Fibroblast of skin of left biceps (primary cell): Measurements from ENCODE around the gene GAPDH.
"Not testable (repeated sequence)": the region's sequence is repeated elsewhere in the genome, so short reads cannot be mapped to it uniquely, and the experiment has no call there.

Experiments used
- DNase-seq, 2 experiments: peaks; one replicate each; pipeline ENCODE4 v3.0.0-alpha.2; 2013; ENCODE audit warnings: low read depth in 2 of 2

GAPDH gene

DNA sequence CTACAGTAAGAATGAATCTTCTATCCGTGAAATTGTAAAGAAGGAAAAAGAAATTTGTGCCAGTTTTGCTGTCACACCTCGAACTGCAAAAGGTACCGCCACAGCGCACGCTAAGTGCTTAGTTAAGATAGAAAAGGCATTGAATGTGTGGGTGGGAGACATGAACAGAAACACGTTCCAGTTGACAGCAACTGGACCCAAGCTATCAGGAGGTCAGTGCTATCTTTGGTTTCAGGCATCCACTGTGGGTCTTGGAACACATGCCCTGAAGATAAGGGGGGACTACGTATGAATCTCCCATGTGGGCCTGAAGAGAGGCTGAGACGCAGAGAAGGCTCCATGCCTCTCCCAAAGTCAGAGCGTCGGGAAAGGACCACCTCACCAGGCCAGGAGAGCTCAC lies 11.7 kb downstream of the GAPDH start:
- no peak for DNase-seq

DNA sequence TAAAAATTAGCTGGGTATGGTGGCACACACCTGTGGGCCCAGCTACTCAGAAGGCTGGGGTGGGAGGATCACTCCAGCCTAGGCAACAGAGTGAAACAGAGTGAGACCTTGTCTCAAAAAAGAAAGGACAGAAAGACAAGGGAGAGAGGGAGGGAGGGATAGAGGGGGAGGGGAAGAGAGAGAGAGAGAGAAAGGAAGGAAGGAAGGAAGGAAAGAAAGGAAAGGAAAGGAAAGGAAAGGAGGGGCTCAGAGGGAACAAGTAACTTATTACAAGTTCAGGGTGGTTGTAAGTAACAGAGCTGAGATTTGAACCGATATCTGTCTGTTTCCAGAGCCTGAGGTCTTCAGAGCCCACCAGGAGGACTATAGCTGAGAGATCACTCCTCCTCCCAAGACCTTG lies 13.2 kb downstream of the GAPDH start:
- no peak for DNase-seq

DNA sequence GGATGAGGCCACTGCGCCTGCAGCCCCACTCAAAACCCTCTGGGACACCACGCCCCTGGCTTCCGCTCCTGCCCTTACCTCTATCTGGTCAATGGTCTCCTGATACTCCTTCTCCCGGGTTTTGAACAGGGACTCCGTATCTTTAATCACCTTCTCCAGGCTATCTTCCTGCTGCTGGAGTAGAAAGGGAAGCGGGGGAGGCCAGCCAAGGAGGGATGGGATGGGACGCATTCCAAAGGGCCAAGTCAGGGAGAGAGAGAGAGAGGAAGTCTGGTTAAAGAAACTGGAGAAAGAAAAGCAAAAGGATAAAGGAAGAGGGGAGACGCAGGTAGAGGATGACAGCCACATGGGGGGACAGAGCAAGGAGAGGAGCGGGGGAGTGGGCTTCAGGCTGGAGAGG lies 13.7 kb downstream of the GAPDH start:
- DNase-seq: peak in 1 of 2 experiments; percentile 61

DNA sequence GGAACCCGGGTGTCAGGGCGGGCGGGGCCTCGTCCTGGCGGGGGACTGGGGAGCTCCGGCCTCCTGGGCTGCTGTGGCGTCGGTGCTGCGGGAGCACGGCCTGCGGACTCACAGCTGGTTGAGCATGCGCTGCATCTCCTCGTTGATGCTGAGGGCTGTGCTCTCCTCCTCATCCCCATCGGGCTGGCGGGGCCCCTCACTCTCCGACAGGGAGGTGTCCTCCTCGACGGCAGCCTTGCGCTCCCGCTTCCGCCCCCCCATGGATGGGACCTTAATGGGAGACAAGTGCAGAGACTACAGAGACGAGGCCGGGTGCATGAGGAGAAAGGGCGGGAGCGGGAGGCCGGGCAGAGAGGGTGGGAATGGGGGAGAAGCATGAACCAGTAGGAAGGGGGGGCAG lies 14.2 kb downstream of the GAPDH start:
- no peak for DNase-seq

DNA sequence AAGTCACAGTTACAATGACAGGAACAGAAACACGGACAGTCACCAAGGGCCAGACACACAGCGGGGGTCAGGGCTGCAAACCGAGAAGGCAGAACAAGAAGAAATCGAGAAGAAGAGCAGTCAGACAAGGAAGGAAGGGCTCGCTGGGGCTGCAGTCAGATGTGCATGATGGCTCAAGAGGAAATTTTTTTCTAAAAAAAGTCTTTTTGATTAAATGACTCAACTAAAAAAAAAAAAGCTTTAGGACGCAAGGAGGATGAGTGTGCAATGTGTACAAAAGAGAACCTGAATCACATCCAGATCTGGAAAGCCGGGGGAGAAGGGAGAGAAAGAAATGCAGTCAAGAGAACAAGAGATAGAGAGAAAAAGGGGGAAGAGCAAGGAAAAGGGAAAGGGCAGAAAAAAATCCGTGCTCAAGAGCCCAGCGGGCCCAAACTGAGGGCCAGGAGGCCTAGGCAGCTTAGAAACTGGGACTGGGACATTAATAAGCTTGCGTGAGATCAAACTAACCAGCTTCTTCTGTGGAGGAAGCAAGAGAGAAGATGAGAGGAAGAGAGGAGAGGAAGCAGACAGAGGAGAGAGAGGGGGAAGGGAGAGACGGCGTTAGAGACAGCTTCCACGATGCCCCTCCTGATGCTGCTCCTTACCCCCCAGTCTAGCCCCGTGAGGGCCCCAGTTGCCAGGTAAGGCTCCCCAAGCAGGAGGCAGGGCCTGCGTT lies 14.8 kb downstream of the GAPDH start:
- peak; percentile 64 for DNase-seq

DNA sequence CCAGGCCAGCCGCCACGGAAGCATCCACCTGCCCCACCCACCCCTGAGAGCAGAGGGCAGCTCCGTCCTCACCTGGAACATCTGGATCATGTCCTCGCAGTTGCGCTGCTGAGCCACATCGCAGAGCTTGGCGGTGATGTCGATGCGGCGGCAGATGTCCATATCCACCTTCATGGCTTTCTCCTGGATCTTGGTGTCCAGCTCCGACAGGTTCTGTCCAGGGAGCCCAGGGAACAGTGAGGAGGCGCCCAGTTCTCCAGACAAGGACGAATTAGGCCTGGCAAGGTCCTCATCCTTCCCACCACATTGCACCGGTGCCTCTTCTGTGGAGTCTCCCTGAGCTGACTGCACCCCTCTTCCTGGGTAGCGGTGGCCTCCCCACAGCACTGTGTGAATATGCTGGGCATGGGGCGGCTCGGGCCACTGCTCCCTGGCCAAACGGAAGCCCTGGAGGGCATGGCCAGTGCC lies 15.4 kb downstream of the GAPDH start:
- no peak for DNase-seq

DNA sequence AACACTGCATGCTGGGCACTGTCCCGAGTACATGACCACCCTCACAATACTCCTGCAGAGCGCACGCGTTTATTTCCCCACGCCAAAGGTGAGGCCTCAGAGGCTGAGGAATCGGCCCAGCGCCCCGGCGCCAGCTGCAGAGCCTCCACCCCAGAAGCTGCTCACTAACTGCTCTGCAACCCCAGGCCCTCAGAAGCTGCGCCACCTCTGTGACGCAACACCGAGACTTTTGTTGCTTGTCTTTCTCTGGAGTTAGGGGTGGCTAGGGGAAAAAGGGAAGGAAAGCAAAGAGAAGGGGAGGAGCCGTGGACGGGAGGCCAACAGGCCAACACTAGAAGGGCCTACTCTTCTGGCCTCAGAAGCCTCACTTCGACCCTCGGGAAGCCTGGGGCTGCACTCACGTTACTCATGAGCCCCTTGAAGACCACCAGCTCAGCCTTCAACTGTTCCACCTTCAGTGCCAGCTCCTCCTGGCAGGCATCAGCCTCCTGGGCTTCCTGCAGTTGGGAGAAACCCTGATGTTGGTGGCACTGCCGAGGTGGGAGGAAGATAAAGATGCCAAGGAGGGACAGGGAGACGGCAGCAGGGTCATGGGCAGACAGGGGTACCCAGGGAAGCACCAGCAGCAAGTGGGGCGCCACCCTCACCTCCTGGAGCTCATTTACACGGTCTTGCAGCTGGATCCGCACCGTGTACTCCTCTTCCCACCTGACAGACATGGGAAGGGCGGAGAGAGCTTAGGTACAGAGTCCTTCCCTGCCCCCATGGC lies 16.2 kb downstream of the GAPDH start:
- DNase-seq: no peak

DNA sequence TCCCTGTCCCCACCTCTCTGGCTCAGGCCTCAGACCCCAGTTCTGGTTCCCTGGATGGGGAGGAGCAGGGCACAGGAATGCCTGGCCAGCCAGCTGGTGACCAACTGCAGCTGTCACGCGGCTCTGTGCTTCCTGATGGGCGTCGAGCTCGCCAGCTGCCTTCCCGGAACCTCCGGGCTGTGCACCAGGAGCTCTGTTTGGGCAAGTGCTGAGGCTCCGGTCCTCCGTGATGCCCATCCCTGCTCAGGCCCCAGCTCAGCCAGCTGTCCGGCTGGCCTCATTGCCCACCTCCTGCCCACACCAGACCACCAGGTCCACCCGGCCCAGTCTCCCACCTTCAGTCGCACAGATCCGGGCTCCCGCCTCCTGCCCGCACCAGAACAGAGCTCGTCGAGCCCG lies 16.7 kb downstream of the GAPDH start:
- no peak for DNase-seq

DNA sequence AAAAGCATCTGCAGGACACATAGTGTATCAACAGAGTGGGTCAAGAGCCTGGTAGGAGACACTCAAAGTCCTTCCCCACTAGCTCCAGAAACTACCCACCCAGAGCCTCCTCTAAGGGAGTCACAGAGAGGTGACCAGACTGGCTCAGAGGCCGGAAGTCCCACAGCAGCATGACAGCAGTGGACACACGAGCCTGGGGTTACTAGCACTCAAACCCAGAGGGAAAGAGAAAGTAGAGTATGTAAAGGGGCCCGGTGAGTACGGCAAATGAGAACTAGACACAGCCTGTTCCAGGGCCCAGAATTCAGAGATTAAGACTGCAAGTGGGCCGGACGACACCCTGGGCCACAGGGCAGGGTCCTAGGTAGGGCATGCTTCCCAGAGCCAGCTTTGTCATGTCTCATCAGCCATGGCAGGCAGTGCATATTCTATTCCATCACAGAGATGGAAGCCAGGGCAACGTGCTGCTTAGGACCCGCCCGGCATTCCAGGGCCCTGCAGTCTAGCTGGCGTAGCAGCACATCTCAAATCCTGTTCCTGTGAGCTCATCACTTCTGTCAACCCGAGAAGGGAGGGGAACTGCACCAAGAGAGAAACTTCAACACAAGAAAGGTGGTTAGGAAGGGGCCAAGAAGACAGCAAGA lies 17.3 kb downstream of the GAPDH start:
- DNase-seq: no peak

DNA sequence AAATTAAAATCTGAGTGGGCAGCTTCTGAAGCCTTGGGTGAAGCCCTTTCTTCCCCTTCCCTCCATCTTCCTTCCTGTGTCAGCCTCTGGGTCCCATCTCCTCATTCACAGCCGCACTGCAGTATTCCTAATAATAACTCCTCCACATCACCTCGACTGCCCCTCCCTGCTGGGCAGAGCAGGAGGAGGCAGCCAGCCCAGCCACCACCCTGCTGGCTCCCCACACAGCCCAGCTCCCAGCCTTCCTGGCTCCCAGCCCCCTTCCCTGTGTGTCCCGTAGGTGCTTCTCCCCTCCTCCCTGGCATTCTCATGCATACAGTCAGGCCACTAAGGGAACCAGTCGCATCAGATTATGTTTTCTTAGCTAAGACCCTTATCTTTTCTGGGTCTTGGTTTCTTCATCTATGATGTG lies 17.8 kb downstream of the GAPDH start:
- DNase-seq: no peak

DNA sequence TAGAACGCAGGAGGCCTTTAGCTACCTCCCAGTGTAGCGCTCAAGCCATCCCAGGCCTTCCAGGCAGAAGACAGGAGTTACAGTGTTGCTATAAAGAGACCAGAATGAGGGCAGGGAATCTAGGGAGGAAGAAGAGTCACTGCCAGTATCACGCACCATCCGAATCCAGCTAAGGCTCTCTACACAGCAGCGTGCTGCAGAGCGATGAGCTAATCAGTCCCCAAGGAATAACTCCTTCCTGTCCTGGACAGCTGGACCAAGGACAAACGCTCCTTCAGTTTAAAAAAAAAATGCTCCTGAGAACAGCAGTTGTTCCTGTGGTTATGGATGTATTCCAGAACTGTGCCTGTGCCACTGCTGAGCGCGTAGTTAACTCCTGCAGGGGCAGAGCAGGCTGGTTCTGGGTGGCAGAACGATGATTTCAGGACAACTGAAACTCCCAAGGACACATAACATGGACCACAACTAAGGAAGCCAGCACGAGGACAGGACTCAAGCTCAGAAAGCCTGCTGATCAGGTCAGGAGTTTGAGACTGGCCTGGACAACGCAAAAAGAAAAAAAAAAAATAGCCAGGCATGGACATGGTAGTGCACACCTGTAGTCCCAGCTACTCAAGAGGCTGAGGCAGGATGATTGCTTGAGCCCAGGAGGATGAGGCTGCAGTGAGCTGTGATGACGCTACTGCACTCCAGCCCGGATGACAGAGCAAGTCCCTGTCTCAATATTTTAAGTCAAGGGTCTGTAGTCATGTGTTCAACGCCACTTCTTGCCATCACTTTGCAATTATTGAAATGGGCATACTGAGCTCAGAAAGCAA lies 18.9 kb downstream of the GAPDH start:
- no peak for DNase-seq

DNA sequence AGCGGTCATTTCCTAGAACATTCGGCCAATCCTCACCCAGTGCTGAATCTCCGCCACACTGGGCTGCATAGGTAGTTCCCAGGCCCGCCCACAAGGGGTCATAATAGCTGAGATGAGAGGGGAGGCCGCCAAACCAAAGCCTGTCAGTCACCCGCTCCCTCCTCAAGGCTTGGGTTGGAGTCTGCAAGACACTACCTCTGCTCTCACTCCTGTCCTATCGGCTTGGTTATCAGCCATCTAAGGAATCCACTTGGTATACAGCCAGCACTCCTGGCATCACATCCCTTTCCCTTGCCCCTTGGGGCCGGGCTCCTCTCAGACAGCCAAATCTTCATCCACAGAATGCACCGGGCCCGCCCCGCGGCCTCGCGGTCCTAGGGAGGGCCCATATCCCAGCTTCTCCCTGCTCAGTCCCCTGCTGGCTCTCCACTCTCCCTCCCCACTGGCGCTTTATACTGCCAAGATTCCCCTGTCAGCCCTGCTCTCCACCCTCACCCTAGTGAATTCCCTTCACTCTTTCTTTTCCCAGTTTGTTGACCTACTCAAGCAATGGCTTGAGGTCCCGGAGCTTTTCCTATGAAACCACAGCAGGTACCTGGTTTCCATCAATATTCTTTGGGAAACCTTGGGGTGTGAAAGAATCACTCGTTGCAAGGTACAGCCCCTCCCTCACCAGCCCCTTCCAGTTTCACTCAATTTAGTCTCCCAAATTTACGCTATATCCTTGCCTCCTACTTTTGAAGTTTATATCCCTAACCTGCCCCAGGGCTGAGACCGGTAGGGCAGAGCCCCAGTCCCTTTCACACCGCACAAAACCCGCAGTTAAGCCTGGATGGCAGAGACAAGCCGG lies 20.1 kb downstream of the GAPDH start:
- DNase-seq: no peak

DNA sequence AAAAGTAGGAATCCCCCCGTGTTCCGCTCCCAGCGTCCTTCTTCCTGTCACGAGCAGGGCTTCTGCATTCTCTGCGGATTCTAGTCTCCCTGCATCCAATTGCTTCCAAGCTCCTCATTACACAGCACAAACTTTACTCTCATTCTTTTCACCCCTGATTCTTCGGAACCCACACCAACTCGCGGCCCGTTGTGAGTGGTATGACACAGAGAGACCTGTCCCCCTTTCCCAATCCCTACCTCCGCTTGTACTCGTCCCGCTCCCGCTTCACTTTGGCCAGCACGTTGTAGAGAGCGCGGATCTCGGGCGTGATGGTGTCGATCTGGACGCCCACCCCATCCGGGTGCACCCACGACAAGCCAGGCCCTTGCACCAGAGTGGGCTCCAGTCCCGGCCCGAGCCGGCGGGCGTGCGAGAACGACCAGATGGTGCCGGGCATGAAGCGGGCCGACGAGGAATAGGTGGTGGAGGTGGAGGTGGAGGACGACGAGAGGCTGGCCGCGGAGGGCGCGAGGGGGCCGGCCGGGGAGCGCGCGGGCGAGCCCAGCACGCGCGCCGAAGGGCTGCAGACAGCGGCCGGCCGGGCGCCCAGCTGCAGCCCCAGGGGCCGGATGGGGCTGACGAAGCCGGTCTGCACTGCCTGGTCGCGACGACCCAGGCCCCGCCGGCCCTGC lies 20.8 kb downstream of the GAPDH start:
- no peak for DNase-seq

DNA sequence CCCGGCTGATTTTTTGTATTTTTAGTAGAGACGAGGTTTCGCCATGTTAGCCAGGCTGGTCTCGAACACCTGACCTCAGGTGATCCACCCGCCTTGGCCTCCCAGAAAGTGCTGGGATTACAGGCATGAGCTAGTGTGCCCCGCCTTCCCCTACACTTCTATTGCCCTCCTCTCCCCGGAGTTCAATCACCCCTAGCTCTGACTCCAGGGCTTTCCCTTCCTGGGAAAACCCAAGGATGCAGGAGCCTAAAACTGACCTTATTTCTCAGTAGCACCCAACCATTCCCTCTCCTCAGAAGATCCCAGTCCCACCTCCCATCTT lies 22.1 kb downstream of the GAPDH start:
- not testable (repeated sequence) for DNase-seq

DNA sequence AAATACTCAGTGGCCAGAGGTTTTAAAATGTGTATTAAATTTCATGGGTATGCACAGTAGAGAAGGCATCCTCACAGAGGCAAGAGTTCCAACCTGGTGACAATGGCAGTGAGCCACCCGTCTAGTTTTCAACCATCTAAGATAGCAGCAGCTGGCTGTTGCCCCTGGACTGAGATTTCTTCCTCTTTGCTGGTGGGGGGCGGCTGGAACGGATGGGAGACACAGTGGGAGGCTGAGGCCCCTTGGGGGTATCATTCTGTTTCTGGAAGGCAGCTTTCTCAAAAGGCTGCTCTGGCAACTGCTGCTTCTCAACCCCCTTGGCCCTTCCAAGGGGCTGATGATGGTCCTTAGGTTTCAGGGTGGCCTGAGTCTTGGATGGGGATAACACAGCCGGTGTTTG lies 22.5 kb downstream of the GAPDH start:
- no peak for DNase-seq

DNA sequence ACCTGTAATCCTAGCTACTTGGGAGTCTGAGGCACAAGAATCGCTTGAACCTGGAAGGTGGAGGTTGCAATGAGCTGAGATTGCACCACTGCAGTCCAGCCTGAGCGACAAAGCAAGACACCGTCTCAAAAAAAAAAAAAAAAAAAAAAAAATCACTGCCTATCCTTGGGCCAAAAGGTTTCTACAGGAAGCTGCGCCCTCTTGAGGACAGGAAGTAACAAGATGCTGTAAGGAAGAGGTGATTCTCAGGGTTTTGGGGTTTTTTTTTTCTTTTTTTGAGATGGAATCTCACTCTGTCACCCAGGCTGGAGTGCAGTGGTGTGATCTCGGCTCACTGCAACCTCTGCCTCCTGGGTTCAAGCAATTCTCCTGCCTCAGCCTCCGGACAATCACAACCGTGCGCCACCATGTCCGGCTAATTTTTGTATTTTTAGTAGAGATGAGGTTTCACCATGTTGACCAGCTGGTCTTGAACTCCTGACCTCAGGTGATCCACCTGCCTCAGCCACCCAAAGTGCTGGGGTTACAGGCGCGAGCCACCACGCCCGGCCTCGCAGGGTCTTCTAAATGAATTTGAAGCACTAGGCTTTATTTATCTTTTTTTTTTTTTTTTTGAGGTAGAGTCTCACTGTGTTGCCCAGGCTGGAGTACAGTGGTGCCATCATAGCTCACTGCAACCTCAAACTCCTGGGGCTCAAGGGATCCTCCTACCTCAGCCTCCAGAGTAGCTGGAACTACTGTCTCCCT lies 23.9 kb downstream of the GAPDH start:
- not testable (repeated sequence) for DNase-seq

DNA sequence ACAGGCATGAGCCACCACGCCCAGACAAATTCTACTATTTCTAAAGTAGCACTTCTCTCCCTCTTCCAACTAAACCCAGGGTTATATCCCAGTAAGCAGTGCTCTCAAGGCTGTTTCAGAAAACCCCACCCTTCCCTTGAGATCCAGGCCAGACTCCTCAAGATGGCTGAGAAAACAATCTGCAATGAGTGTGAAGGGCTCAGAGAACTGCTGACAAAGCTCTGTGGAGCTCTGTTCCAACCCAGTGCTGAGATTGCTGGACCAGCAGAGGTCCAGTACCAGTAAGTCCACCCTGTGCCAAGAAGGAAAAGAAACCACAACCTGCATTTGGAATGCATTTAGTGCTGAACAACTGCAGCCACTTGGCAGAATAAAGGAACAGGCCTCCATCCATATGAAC lies 25.2 kb downstream of the GAPDH start:
- no peak for DNase-seq

DNA sequence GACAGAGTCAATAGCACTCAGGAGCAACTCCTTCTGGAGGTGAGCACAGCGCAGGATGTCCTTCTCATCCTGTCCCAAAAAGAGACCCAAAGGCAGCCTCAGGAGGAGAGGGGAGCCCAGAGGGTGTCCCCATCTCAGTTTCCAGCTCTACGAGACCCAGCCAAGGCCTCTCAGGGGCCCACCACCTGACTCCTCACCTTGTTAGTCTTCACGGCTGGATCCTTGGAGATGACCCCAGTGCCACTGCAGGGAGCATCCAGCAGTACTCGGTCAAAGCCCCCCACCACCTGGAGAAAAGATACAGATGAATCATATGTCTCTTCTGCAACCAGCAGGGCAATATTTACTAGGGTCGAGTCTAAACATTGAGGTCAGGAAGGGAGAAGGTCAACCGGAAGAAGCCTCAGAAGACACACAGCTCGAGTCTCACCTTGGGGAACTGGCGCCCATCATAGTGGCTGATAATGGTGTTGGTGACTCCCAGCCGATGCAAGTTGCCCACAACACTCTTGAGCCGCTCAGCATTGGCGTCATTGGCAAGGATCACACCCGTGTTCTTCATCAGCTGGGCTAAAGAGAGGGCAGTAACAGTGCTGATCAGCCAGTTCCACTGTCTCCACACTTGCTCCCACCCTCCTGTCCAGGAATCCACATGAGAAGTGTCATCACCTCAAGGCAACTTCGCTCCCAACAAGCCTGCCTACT lies 26.3 kb downstream of the GAPDH start:
- no peak for DNase-seq

DNA sequence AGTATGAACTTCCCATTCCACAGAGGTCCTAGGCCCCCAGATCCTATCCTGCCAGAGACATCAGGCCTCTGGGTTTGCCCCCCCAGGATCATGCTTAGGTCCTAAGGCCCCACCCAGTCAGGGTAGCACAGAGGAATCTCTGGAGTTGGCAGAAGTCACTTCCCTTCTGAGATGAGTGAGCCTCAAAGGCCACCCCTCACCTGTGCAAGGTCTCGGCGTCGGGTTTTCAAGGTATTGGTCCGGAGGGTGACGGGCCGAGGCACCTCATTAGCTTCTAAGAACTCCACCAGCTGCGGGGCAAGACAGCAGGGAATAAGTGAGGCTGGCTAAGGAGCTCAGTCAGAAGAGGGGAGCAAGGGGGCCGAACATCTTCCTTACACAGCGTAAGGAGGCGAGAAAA lies 28.6 kb downstream of the GAPDH start:
- DNase-seq: no peak
